ENCODE data around the gene IGFL4. TPM values are rescaled to one million over a fixed set of nuclear protein-coding genes. Genes with fewer than 3 reads are reported as not detected.

IGFL4 gene
- total and polyA plus RNA-seq, 9 of the 15 experiments (the other 6 are each of a cell fraction or from before 2014, with no cell fraction given), result not detected

- TF ChIP-seq, protein P1, sequence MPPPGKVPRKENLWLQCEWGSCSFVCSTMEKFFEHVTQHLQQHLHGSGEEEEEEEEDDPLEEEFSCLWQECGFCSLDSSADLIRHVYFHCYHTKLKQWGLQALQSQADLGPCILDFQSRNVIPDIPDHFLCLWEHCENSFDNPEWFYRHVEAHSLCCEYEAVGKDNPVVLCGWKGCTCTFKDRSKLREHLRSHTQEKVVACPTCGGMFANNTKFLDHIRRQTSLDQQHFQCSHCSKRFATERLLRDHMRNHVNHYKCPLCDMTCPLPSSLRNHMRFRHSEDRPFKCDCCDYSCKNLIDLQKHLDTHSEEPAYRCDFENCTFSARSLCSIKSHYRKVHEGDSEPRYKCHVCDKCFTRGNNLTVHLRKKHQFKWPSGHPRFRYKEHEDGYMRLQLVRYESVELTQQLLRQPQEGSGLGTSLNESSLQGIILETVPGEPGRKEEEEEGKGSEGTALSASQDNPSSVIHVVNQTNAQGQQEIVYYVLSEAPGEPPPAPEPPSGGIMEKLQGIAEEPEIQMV (tag; conservative IDR thresholded peaks at IDR 0.05; ENCODE audit: low read depth), result no peak
- TF ChIP-seq ZNF124 (CRISPR knock-in tag; IDR thresholded peaks at IDR 0.05) (no peak), RCOR1 (IDR thresholded peaks at IDR 0.05; ENCODE audit: borderline replicate concordance in 1 of 2, low read depth in 2 of 2, low read length in 2 of 2) (no peak), ZNF512 (tag; IDR thresholded peaks at IDR 0.05) (no peak), ZBTB2 (IDR thresholded peaks at IDR 0.05) (peak; percentile 82), LARP7 (IDR thresholded peaks at IDR 0.05) (0 out of 2 replicates have a peak, but pooled peaks have one; percentile 66), ZFP91 (CRISPR knock-in tag; IDR thresholded peaks at IDR 0.05) (no peak), ZNF551 (CRISPR knock-in tag; IDR thresholded peaks at IDR 0.05) (no peak), POLR2AphosphoS5 (IDR thresholded peaks at IDR 0.05; ENCODE audit: control insufficient read depth, insufficient read depth, low read depth, low read length) (peak; percentile 64), ZFP1 (CRISPR knock-in tag; IDR thresholded peaks at IDR 0.05) (no peak), STAT5B (CRISPR knock-in tag; IDR thresholded peaks at IDR 0.05) (no peak), NCOA4 (IDR thresholded peaks at IDR 0.05; ENCODE audit: partially characterized antibody) (no peak), ATF1 (CRISPR knock-in tag; IDR thresholded peaks at IDR 0.05) (no peak), ATF1 (tag; IDR thresholded peaks at IDR 0.05) (peak; percentile 95), NCOA6 (IDR thresholded peaks at IDR 0.05) (no peak), NONO (IDR thresholded peaks at IDR 0.05; ENCODE audit: low read depth in 2 of 2, low read length in 1 of 2) (no peak), ZSCAN29 (IDR thresholded peaks at IDR 0.05) (no peak), ZZZ3 (IDR thresholded peaks at IDR 0.05) (no peak)
- TF ChIP-seq, protein P2, sequence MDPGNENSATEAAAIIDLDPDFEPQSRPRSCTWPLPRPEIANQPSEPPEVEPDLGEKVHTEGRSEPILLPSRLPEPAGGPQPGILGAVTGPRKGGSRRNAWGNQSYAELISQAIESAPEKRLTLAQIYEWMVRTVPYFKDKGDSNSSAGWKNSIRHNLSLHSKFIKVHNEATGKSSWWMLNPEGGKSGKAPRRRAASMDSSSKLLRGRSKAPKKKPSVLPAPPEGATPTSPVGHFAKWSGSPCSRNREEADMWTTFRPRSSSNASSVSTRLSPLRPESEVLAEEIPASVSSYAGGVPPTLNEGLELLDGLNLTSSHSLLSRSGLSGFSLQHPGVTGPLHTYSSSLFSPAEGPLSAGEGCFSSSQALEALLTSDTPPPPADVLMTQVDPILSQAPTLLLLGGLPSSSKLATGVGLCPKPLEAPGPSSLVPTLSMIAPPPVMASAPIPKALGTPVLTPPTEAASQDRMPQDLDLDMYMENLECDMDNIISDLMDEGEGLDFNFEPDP (CRISPR knock-in tag; IDR thresholded peaks at IDR 0.05), result no peak
These were observed 45.6 kb downstream of the IGFL4 start, which contains the start of gene CCDC61 (continued) for GRCh38 chr19:45994998-45995714.
